Activated CD4-positive, CD25-positive, alpha-beta regulatory T cell treated with anti-CD3 and anti-CD28 coated beads, Interleukin-2, amount 50 U/mL, for 24 hours (primary cell): ENCODE results near the gene HS3ST1.
"Not testable (repeated sequence)": the region's sequence is repeated elsewhere in the genome, so short reads cannot be mapped to it uniquely, and the experiment has no call there.

Experiments
- ATAC-seq, 2 donors: fragments of 150-1000 bp; cut with Tn5 transposase; one replicate each; pipeline ENCODE4 v1.10.0; 2021; ENCODE audit warnings: mild to moderate bottlenecking in 1 of 2, moderate library complexity in 1 of 2

HS3ST1 gene

GRCh38 chr4:11399461-11399971 is 29.2 kb downstream of the HS3ST1 start:
- no peak for ATAC-seq

DNA sequence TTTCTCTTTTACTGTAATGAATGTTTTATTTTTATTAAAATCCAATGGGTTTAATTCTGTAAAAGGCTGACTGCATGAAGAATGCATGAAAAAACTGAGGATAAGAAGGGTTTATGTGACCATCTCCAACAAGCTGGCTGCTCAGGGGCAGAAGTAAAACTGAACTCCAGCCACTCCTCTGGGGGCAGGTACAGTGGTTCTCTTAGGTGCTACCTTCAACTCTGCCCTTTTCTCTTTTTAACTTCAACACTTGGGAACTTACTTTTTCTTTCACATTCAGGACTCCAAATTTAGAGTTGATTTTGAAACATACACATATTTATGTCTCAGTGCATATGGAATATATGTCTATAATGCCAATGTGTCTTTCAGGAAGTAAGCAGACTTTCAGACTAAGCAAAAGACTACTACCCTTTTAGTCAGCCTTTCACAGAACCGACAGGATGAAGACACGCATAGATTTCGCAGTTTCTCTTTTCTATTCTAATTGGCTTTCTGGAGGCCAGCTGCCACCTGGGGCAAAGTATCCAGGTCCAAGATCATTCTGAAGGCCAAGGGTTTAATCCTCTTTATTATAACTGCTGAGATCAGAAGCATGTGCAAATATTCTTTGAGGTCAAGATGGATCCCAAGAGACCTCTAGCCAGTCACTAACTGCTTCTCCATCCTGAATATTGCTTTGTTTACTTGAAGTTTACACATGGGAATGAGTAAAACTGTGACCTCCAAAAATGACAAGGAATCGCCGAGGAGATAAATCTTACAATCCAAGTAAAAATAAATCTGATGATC is 30.7 kb downstream of the HS3ST1 start:
- ATAC-seq, result peak in 1 of 2 donors; percentile 3

- no peak for ATAC-seq
Measured at GRCh38 chr4:11397146-11397545, 31.5 kb downstream of the HS3ST1 start.

- ATAC-seq, result no peak
Measured at GRCh38 chr4:11393551-11393950, 35.1 kb downstream of the HS3ST1 start.

DNA sequence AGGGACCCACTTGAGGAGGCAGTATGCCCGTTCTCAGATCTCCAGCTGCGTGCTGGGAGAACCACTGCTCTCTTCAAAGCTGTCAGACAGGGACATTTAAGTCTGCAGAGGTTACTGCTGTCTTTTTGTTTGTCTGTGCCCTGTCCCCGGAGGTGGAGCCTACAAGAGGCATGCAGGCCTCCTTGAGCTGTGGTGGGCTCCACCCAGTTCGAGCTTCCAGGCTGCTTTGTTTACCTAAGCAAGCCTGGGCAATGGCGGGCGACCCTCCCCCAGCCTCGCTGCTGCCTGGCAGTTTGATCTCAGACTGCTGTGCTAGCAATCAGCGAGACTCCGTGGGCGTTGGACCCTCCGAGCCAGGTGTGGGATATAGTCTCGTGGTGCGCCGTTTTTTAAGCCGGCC is 44.6 kb downstream of the HS3ST1 start:
- not testable (repeated sequence) for ATAC-seq

DNA sequence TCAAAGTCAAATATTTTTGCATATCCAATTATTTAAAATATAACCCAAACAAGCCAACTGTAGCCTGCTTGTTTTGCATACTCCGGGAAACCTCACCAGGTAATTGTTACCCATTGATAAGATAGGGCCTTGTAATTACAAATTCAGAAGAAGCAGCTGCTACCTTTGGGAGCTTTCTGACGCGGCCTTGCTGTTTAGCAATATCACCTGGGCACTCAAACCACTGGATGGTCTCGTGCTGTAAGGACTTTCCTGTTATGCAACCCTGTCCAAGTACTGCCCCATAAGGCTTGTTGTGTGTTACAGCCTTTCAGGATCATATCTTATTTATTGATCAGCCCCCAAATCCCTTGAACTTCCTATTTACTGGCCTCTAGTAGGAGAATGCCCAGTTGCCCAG is 52.1 kb downstream of the HS3ST1 start:
- no peak for ATAC-seq

GRCh38 chr4:11376146-11376545 is 52.5 kb downstream of the HS3ST1 start:
- ATAC-seq, result no peak

DNA sequence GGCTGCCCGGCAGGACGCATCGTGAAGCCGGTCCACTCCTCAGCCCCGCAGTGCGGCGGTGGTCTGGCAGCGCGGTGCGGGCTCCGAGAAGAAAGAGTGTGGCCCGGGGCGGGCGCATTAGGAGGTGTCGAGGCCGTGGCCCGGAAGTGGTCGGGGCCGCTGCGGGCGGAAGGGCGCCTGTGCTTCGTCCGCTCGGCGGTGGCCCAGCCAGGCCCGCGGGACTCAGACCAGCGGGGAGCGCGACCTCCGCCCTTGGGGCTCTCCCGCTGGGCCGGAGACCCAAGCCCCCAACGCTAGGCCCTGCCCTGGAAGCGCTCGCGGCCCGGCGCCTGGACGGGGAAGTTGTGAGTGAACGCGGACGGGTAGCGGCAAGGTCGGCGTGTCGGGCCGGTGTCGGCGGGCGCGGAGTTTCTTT is 60.0 kb downstream of the HS3ST1 start:
- no peak for ATAC-seq

- no peak for ATAC-seq
Measured at GRCh38 chr4:11367371-11367770, 61.3 kb downstream of the HS3ST1 start.

- no peak for ATAC-seq
Measured at GRCh38 chr4:11366859-11367258, 61.8 kb downstream of the HS3ST1 start.

DNA sequence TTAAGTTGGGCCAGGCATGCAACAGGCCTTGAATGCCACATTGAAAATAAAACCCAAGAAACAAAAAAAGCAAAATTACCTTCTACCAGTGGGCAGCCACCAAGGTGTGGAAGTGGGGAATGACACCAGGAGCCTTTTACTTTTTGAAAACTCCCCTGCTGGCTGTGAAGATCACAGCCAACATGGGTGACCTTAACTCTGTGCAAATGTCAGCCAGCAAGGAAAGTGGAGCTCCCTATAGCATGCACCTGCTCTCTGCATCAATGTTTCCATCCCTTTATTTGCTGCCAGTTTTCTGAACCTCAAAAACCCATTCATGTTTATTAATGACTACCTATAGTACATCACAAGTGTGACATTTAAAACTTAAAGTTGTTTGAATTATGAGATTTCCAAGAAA is 63.7 kb downstream of the HS3ST1 start:
- ATAC-seq, result no peak

- ATAC-seq, result no peak
Measured at GRCh38 chr4:11359591-11359990, 69.1 kb downstream of the HS3ST1 start.

- no peak for ATAC-seq
Measured at GRCh38 chr4:11355226-11355625, 73.5 kb downstream of the HS3ST1 start.

- ATAC-seq, result no peak
Measured at GRCh38 chr4:11354531-11354930, 74.2 kb downstream of the HS3ST1 start.

DNA sequence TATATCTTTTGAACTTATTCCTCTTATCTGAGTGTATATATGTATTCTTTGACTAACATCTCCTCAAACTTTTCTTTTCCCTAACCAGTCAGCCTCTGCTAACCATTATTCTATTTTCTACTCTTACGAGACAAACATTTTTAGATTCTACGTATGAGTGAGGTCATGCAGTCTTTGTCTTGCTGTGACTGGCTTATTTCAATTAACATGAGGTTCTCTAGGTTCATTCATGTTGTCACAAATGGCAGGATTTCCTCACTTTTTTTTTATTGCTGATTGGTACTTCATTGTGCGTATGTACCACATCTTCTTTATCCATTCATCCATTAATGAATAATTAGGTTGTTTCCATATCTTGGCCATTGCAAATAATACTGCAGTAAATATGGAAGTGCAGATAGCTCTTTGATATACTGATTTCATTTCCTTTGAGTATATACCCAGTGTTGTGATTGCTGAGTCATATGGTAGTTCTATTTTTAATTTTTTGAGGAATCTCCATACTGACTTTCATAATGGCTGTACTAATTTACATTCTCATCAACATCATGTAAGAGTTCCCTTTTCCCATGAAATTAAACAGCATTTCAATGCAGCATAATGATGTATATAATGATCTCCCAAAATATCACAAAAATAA is 80.1 kb downstream of the HS3ST1 start:
- no peak for ATAC-seq

DNA sequence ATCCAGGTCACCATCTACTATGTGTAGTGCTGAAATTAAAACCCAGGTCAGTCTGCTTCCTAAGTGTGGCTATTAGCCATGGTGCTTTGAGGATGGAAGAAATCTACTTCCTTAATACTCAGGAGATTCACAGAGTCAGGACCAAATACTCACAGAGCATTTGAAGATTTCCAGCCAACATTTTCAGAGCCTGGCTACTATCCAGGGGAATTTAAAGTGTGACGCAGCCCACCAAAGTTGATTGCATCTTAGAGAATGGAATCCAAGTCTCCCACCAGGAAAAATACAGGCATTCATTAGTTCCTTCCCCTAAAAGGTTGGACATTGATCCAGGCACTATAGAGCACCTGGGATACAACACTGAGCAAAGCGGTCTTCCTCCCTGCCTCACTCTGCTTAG is 83.8 kb downstream of the HS3ST1 start:
- no peak for ATAC-seq

- ATAC-seq, result no peak
Measured at GRCh38 chr4:11343536-11343935, 85.2 kb downstream of the HS3ST1 start.
